ENCODE measurements around the gene POLE4. TPM values are rescaled to one million over a fixed set of nuclear protein-coding genes. Genes with fewer than 3 reads are reported as not detected.

The POLE4 gene
- total RNA-seq, 1 donor, result 23.5 TPM

- H4K20me1 ChIP-seq (ENCODE audit: insufficient read depth, low read length), result no peaks in the 10 kb centered on the region
- TF ChIP-seq CTCF (IDR thresholded peaks at IDR 0.05; ENCODE audit: extremely low read depth, low read depth, low read length), result no peak
These were observed 26.6 kb downstream of the POLE4 start for GRCh38 chr2:74984947-74985637.

GRCh38 chr2:74985978-74986609 lies 27.7 kb downstream of the POLE4 start:
- Histone ChIP-seq H3K9me3 (ENCODE audit: low read depth, low read length) (no peaks in the 10 kb centered on the region), H2AFZ (ENCODE audit: low read length) (no peak overlapping the region), H3K79me2 (ENCODE audit: insufficient read depth, low read length) (no peaks in the 10 kb centered on the region), H3K4me2 (ENCODE audit: insufficient read depth, low read length) (no peak overlapping the region), H3K4me1 (ENCODE audit: insufficient read depth, low read length) (peaks cover 3% of the 10 kb centered on the region), H3K4me3 (ENCODE audit: insufficient read depth, low read length) (no peak overlapping the region), H3K36me3 (ENCODE audit: insufficient read depth, low read length) (no peaks in the 10 kb centered on the region), H3K27ac (ENCODE audit: low read depth, low read length) (no peak overlapping the region), H3K27me3 (ENCODE audit: insufficient read depth, low read length) (no peaks in the 10 kb centered on the region), H4K20me1 (ENCODE audit: insufficient read depth, low read length) (no peaks in the 10 kb centered on the region)
- no peak for TF ChIP-seq CTCF (IDR thresholded peaks at IDR 0.05; ENCODE audit: extremely low read depth, low read depth, low read length)
- DNase-seq (ENCODE audit: insufficient read length, low spot score, missing footprints), result peak; percentile 57

More at GRCh38 chr2:74984947-74985637, 26.6 kb downstream of the POLE4 start:
- no peaks in the 10 kb centered on the region for H3K79me2 ChIP-seq (ENCODE audit: insufficient read depth, low read length)
- H3K27ac ChIP-seq (ENCODE audit: low read depth, low read length), result no peak overlapping the region
- no peak overlapping the region for H3K4me2 ChIP-seq (ENCODE audit: insufficient read depth, low read length)
- H2AFZ ChIP-seq (ENCODE audit: low read length), result no peak overlapping the region
- H3K9me3 ChIP-seq (ENCODE audit: low read depth, low read length), result no peaks in the 10 kb centered on the region
- no peaks in the 10 kb centered on the region for H3K27me3 ChIP-seq (ENCODE audit: insufficient read depth, low read length)
- peaks cover 3% of the 10 kb centered on the region for H3K4me1 ChIP-seq (ENCODE audit: insufficient read depth, low read length)
- no peak for DNase-seq (ENCODE audit: insufficient read length, low spot score, missing footprints)
- no peaks in the 10 kb centered on the region for H3K36me3 ChIP-seq (ENCODE audit: insufficient read depth, low read length)
- H3K4me3 ChIP-seq (ENCODE audit: insufficient read depth, low read length), result no peak overlapping the region

GRCh38 chr2:74991977-74992376 lies 33.5 kb downstream of the POLE4 start:
- H3K27ac ChIP-seq (ENCODE audit: low read depth, low read length), result peak overlapping the region; percentile 47
- no peak for DNase-seq (ENCODE audit: insufficient read length, low spot score, missing footprints)
- H3K27me3 ChIP-seq (ENCODE audit: insufficient read depth, low read length), result no peaks in the 10 kb centered on the region
- TF ChIP-seq CTCF (IDR thresholded peaks at IDR 0.05; ENCODE audit: extremely low read depth, low read depth, low read length), result no peak
- H3K79me2 ChIP-seq (ENCODE audit: insufficient read depth, low read length), result no peaks in the 10 kb centered on the region
- H3K36me3 ChIP-seq (ENCODE audit: insufficient read depth, low read length), result no peaks in the 10 kb centered on the region
- H3K4me1 ChIP-seq (ENCODE audit: insufficient read depth, low read length), result no peaks in the 10 kb centered on the region
- no peaks in the 10 kb centered on the region for H4K20me1 ChIP-seq (ENCODE audit: insufficient read depth, low read length)
- H3K4me2 ChIP-seq (ENCODE audit: insufficient read depth, low read length), result peak overlapping the region; percentile 42
- H3K4me3 ChIP-seq (ENCODE audit: insufficient read depth, low read length), result no peak overlapping the region
- no peaks in the 10 kb centered on the region for H3K9me3 ChIP-seq (ENCODE audit: low read depth, low read length)
- H2AFZ ChIP-seq (ENCODE audit: low read length), result peak overlapping the region; percentile 85

- no peak for DNase-seq (ENCODE audit: insufficient read length, low spot score, missing footprints)
- Histone ChIP-seq H3K9me3 (ENCODE audit: low read depth, low read length) (no peaks in the 10 kb centered on the region), H3K4me2 (ENCODE audit: insufficient read depth, low read length) (no peak overlapping the region), H3K27ac (ENCODE audit: low read depth, low read length) (no peak overlapping the region), H3K4me1 (ENCODE audit: insufficient read depth, low read length) (no peaks in the 10 kb centered on the region), H3K27me3 (ENCODE audit: insufficient read depth, low read length) (no peaks in the 10 kb centered on the region), H4K20me1 (ENCODE audit: insufficient read depth, low read length) (no peaks in the 10 kb centered on the region), H3K36me3 (ENCODE audit: insufficient read depth, low read length) (no peaks in the 10 kb centered on the region), H3K4me3 (ENCODE audit: insufficient read depth, low read length) (no peak overlapping the region), H2AFZ (ENCODE audit: low read length) (no peak overlapping the region), H3K79me2 (ENCODE audit: insufficient read depth, low read length) (no peaks in the 10 kb centered on the region)
- no peak for TF ChIP-seq CTCF (IDR thresholded peaks at IDR 0.05; ENCODE audit: extremely low read depth, low read depth, low read length)
These were observed 41.0 kb downstream of the POLE4 start for GRCh38 chr2:74999468-74999867.

Measured in osteoblast (primary cell).